Measurements from ENCODE around the gene WNT7B.

The WNT7B gene

DNA sequence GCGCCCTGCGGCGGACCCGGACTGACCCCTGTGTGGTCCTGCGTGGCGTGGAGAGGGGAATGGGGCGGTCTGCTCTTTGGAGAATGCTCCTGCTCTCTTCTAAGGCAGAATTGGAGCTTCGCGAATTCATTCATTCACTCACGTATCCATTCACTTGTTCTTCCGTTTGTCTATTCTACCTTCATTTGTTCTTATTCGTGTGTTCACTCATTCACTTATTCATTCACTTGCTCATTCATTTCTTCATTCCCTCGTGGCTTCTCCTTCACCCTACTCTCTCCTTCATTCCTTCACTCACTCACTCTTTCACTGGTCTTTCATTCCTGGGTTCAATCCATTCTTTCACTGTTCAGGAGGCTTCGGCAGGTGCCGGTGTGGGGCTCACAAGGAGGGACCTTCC lies 69.6 kb downstream of the WNT7B start:
- DNase-seq (ENCODE audit: low read depth in 3 of 3), result no peak

DNA sequence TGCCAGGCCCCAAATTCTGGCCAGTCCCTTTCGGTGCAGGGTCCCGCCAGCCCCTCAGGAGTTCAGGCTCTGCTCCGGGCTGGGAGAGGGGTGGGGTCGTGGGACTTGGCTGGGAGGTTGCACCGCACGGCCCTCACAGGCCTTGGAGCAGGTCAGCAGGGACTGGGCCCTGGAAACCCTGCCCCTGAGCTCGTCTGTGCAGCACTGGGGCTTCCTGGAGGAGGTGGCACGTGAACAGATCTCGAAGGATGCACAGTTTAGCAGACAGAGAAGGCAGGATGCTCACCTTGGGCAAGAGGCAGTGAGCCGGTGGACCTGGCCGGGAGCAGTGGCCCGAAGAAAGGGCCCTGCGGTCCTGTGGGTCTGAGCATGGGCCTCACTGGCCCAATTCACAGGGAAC lies 70.0 kb downstream of the WNT7B start:
- no peak for DNase-seq (ENCODE audit: low read depth in 3 of 3)

DNA sequence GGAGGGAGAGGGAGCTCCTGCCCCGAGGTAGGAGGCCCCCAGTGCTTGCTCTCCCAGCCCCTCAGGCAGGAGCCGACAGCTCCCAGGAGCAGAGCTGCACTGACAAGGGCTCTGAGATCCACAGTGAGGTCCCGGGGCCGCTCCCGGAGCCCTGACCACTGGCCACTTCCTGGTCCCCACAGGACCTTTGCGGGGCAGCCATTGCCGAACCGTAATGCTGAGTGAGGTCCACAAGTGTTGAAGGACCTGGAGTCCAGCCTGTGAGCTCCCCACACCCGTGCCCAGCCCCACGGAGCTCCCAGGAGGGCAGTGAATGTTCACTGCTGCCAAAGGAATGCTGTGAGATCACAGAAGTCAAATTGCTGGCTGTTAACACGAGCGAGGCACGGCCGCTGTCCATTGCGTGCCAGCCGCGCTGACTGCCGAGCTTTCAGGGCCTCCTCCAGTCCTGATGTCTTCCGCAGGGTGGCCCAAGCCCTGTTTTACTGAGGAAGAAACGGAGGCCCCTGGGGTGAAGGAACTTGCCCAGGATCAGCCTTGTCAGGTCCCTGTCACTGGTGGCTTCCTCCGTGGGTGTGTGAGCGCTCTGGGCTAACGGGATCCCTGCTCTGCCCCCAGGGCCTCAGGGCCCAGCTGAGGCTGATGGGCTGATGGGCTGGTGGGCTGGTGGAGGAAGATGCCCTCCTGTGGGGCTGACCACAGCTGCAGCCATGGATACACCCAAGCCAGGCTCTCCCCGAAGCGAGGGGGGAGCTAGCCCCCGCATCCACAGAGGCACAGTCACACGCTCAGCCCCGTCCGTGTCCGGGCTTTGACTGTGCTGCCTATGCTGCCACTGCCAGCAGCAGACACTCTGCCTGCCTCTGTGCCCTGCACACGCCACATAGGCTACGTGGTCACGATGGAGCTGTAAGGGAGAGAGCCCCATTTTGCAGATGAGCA lies 70.8 kb downstream of the WNT7B start:
- no peak for DNase-seq (ENCODE audit: low read depth in 3 of 3)

DNA sequence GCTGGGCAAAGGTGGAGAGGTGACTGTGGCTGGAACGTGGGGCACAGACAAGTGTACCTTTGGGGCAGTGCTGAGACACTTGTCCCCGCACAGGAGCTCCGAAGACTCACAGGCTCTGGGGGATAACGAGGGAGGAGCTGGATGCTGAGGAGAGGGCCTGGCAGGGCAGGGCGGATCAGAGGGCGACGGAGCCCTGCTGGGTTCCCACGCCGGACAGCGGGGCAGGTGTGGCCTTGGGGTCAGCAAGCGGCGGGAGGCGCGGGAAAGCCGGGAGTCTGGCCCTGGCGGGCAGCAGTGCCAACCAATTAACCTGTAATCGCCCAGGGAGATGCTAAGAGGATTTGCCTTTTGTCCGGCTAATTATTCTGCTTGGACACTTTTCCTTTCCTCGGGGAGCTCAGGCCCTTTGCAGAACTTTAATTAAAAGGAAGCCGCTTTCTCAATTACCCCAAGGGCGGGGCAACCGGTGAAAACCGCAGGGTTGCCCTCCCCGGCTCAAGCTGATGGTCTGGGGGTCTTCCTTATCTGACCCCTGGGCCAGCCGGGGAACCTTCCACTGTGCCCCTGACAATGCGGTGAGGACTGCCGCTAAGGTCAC lies 71.5 kb downstream of the WNT7B start:
- DNase-seq (ENCODE audit: low read depth in 3 of 3), result no peak

DNA sequence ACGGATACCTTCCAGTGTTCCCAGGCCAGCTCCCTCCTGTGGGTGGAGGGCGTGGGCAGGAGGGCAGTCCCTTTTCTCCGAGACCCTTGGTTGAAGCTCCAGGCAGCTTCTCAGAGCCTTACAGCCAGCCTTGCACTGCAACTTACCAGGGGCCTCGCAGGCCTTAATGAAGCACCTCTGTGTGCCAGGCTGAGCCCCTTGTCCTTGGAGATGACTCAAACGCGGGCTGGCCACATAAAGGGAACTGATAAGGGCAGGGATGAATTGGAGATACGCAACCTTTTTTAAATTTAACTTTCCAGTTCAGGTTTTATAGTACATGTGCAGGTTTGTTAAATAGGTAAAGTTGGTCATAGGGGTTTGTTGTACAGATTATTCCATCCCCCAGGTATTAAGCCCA lies 72.7 kb downstream of the WNT7B start:
- no peak for DNase-seq (ENCODE audit: low read depth in 3 of 3)

DNA sequence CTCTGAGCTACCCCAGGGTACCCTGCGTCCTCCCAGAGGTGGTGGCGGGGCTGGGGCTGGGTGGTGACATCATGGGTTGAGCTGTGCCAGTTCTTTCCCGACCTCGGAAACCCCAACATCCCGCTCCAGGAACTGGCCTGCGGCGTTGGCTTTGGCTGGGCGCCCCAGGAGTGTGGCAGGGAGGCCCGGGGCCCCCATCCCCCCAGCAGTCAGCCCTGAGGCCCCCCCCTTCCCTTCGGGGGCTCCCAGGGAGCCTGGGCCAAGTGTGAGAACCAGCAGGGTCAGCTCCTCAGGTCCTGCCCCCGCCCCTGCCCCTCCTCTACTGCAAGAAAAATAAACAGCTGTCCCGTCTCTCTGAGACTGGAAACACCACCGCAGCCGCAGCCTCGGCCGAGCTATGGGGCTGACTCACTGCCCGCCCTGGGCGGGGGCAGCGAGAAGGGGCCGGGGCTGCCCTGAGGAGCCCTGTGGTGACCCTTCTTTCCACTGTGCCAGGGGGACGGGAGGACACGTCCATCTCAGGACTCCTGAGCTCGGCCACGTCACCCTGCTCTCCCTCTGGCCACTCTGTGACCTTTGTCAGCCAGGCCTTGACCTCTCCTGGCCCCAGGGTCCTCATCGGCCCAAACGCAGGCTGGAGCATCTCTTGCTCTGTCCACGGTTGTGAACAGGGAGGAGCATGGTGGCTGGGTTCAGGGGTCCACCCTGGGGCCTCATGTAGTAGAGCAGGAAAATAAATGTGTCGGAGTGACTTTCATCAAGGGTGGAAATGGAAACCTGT lies 73.4 kb downstream of the WNT7B start:
- no peak for DNase-seq (ENCODE audit: low read depth in 3 of 3)

DNA sequence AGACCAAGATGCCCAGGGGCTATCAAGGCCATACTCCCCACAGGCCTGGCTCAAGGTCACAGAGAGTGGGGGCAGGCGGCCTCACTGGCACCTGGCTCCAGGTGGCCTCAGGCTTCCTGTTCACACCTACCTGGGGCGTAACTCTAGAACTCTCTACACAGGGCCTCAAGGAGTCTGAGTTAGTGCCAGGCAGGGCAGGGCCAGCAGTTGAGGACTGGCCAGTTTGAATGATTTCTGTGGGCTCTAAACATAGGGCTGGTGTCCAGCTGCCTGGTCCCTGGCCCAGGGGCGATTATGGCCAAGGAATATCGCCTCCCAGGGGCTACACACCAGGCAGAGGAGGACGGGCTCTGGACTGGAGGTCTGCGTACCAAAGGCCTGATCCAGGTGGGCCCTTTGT lies 79.2 kb downstream of the WNT7B start:
- DNase-seq (ENCODE audit: low read depth in 3 of 3), result no peak

DNA sequence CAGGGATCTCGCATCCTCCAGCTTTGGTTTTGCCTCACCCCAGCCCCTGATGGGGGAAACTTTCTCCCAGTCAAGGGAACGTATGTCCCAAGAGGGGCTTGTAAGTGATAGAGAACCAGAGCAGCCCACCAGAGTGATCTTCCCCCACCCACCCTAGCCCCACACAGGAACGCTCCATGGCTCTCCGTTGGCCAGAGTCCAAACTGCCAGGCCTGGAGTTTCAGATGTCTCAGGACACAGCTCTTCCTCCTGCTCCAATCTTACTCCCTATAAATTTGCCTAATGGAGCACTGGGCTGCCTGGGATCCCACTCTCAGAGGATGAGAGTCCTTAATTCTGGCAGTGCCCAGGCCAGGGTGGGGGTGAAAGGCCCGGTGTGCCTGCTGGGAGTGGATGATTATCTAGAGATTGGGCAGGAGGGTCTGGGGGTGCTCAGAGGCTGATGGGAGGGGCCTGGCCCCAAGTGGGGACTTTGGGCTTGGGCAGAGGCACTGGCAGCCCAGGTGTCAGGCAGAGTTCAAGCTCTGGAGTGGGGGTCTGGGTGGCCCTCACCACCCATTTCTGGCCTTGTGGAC lies 79.9 kb downstream of the WNT7B start:
- no peak for DNase-seq (ENCODE audit: low read depth in 3 of 3)

DNA sequence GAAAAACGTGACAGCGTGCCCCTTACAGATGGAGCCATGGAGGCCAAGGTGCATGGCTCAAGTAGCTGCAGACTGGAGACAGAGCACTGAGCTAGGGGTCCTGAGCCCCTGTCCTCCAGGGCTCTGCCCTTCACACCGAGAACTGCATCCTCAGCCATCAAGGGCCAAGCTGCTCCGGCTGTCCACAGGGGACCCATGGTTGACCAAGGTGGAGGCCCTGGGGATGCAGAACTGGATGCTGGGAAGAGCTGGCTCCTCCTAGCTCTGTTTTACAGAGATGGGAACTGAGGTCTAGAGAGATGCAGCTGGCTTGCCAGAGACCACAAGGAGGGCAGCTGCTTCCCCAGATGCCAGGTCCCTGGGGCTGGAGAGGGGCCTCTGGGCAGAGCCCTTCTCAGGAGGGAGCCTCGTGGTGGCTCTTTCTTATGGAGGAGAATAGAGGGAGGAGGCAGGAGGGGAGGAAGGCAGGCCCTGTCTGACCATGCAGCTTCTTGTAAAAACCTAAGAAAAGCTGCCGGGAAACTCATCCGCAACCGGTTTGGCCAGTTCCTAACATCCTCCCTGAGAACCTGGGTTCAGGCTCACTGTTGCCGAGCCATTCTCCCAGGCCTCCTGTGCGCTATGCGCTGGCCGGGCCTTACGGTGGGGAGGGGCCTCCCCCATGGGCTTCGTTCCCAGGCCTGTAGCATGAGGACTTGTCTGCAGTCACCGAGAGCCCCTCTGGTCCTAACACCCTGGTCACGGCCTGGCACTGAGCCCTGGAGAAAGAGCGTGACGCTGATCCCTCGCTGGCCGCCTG lies 80.6 kb downstream of the WNT7B start:
- DNase-seq (ENCODE audit: low read depth in 3 of 3), result no peak

DNA sequence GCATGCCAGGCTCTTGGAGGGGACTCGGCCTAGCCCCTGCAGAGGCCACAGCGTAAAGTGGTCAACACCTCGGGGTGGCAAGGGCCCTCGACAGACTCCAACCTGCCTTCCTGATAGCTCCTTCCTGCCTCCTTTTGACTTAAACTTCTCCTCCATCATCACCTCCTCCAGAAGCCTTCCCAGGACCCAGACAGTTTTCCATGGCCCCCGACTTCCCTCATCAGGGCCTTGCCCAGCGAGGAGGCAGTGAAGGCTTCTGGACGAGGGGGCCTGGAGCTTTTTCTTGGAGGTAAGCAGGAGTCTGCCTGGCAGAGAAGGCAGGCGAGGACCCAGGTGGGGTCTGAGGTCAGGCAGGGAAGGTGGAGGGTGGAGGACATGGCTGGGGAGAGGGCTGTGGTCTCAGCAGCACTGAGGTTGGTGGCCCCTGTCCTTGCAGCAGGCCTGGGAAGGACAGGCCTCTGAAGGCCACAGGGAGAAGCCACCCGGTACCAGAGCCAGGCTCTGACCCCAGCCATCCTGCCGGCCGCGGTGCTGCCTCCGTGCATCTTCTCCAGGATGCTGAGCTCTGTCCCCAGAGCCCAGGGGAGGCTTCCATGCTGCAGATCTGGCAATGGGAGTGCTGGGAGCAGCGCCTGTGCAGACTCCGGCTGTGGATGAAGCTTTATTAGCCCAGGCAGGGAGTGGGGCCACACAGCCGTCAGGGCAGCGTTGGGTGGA lies 81.4 kb downstream of the WNT7B start:
- DNase-seq (ENCODE audit: low read depth in 3 of 3), result no peak

DNA sequence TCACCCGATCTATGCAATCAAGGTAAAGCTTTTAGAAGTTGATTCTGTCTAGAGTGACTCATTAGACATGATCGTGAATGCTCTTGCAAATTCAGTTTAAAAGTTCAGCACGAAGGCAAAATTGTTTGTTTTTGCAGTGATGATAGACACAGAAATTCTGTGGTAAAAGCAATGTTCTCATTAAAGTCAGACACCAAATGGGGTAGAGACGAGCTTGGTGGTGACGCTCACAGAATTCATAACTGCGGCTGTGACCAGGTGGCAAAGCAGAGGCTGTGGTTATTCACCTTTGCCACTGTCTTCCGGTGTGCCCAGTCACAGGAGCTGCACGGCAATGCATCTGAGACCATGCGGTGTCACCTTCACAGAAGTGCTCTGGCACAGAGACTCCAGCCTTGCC lies 83.4 kb downstream of the WNT7B start:
- DNase-seq (ENCODE audit: low read depth in 3 of 3), result no peak

DNA sequence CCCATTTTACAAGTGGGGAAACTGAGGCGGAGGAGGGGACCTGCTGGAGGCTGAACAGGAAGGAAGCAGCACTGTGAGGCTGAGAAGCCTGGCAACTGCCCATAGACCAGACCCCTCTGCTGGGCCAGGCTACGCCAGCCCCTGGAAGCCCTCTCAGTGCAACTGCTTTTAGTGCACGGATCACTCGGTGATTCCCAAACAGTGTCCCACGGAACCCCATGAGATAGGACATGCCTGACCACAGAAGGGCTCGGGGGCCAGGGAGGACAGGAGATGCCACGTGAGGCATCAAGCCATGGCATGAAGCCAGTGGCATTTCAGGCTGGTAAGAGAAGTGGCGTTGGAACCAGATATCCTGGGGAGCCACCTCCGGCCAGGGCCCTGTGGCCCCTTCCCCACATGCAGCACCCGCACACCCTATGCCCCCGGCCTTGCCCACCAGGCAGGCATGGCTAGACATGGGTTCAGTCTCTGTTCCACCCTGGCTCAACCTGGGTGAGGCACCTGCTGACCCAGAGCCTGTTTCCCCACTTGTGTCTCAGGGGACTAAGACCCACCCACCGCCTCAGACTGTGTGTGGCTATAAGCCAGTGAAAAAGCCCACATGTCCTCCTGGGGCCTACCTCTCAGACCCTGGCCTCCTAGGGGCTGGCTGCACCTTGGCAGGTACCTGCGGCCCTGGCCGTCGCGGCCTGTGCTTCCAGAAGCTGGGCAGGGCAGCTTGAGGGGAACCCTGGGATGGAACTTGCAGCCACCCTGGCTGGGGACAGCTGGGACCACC lies 84.1 kb downstream of the WNT7B start:
- DNase-seq (ENCODE audit: low read depth in 3 of 3), result no peak

DNA sequence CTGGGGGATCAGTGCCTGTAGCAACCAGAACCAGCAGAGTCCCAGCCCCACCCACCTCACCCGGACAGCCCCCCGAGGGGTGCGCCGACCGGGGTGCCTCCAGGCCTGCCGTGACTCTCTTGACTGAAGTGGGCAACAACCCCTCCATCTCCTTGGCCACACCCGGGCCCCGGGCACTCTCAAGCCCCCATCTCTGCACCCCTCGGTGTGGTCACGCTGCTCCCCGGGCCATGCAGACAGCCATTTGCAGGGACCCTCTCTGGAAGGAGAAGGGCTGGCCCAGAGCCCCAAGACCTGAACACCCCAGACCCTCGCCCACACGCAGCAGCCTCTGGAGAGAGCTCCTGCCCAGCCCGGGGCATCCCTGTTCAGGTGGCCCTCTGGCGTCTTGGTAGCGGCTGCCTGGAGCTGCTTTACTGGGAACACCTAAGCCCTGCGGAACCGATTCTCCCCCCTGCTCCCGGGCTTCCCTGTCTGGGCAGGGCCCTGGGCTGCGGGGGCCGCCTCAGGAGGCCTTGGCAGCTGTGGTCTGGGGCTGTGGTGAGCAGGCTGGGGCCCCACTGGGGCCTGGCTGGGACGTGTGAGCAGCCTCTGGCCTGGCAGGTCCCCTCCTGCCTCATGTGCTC lies 84.9 kb downstream of the WNT7B start:
- no peak for DNase-seq (ENCODE audit: low read depth in 3 of 3)

DNA sequence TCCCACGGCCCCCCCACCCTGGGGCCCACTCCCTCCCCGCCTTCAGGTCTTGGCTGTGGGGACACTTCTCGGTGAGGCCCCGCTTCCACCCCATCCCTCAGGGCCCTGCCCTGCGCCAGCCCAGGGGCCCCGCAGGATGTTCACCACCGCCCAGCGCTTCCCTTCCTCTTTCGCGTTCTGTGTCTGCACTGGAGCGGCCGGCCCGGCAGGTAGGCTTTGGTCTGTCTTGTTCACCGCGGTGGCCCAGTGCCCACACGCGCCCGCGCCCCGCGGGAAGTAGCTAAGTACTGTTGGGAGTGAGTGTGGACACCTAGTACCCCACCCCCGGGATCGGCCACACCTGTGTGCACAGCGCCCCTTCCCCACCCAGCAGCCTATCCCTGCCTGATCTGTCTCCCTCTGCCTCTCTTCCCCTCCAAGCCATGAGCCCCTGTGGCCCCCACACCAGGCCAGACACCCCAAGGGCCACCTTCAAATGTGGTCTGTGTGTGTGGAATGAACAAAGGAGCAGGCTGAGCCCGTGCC lies 85.4 kb downstream of the WNT7B start:
- no peak for DNase-seq (ENCODE audit: low read depth in 3 of 3)

DNA sequence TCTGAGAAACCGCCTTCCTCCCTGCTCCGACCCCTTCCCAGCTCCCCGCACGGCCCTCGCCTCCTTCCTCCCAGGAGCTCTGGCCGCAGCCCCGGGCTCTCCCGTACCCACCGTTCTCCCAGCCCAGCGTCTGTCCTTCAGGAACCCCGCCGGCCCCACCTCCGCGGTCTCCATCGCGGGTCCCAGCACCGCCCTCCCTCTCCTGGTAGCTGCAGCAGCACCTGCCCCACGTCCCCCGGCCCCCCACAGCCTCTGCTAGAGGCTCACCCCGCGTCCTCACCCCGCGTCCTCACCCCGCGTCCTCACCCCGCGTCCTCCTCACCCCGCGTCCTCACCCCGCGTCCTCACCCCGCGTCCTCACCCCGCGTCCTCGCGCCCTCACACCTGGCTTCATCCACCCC lies 85.9 kb downstream of the WNT7B start:
- DNase-seq (ENCODE audit: low read depth in 3 of 3), result no peak

DNA sequence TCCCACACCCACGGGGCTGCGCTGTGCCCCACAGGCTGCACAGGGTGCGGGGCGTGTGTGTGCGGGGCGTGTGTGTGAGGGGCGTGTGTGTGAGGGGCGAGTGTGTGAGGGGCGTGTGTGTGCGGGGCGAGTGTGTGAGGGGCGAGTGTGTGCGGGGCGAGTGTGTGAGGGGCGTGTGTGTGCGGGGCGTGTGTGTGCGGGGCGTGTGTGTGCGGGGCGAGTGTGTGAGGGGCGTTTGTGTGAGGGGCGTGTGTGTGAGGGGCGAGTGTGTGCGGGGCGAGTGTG lies 86.7 kb downstream of the WNT7B start:
- DNase-seq (ENCODE audit: low read depth in 3 of 3), result no peak

DNA sequence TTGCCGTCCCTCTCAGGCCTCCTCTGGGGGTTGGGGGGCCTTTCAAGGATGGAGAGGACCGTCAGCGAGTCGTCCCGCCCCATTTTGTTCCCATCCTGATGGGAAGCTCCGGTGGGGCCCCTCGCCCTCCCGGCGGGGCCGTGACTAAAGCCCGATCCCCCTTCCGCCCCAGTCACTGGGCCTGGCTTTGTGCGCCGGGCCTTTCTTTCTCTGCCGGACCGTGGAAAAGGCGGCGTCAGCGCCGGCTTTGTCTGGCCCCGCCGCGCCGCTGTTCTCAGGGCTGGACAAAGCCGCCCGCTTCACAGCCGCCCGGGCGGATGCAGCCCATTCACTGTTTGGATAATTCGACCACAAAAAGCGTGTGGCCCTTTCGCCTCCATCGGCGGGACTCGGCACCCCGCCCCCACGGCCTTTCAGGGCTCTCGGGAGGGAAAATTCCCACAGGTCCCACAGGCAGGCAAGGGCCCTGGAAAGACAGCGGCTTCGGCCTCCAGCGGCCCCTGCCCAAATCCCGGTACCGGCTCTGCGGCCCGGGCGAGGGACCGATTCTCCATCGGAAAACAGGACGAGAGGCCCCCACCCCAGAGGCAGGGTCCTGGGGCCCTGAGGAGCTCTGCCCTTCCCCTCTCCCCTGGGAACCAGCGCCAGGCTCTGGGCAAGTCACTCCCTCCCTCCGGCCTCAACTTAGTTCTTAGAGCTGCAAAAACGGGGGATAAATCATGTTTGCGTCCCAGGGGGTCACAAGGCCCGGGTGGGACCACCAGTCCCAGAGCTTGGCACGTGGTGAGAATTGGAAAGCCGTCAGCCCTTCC lies 87.2 kb downstream of the WNT7B start:
- no peak for DNase-seq (ENCODE audit: low read depth in 3 of 3)

DNA sequence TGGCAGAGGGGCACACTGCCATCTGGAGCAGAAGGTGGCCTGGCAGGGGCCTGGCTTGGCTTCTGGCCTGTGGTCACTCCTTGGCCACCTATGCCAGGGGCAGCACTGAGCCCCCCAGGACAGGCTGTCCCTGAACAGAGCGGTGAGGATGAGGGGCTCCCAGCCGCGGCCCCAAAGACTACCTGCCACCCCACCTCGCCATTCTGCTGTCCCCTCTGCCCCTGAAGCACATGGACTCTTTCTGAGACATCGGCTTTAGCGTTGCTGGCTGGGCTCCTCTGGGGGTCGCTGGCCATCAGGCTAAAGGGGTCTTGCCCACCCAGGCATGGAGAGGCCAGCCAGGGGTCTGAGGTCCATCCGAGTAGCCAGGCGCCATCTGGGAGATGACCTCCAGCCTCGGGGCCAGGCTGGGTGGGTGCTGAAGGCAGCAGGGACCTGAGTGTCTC lies 87.8 kb downstream of the WNT7B start:
- no peak for DNase-seq (ENCODE audit: low read depth in 3 of 3)
